Activated T-cell treated with anti-CD3 and anti-CD28 coated beads, Interleukin-2, amount 50 U/mL, for 72 hours (primary cell): ENCODE measurements around the gene SOS1. TPM values are rescaled to one million over a fixed set of nuclear protein-coding genes. Genes with fewer than 3 reads are reported as not detected.

Source experiments
- ATAC-seq, 2 donors: fragments of 150-1000 bp; cut with Tn5 transposase; replicated peaks in 1 of 2; 2 replicates each; pipeline ENCODE4 v1.10.0; 2021; ENCODE audit warnings: moderate library complexity in 2 of 2, mild to moderate bottlenecking in 1 of 2
- DNase-seq, 2 donors: peaks; one replicate each; pipeline ENCODE4 v3.0.0; 2021 to 2022; ENCODE audit warnings: mixed read lengths in 1 of 2
- H3K27ac Mint-ChIP-seq: one replicate; pipeline ENCODE4 v1.8.0; 2022; ENCODE audit warnings: mild to moderate bottlenecking, moderate library complexity, mixed read lengths
- H3K27me3 Mint-ChIP-seq: one replicate; pipeline ENCODE4 v1.8.0; 2022; ENCODE audit warnings: low read depth, mixed read lengths
- H3K36me3 Mint-ChIP-seq, 2 donors: one replicate each; pipeline ENCODE4 v1.8.0; 2022; ENCODE audit warnings: mixed read lengths in 2 of 2, mild to moderate bottlenecking in 1 of 2; ENCODE audit not compliant: insufficient read depth in 2 of 2
- H3K4me1 Mint-ChIP-seq: one replicate; pipeline ENCODE4 v1.8.0; 2022; ENCODE audit warnings: low read depth, mixed read lengths
- H3K4me3 Mint-ChIP-seq, 2 donors: one replicate each; pipeline ENCODE4 v1.8.0; 2022; ENCODE audit warnings: mild to moderate bottlenecking in 2 of 2, mixed read lengths in 2 of 2, moderate library complexity in 2 of 2
- H3K9me3 Mint-ChIP-seq, 2 donors: one replicate each; pipeline ENCODE4 v1.8.0; 2022; ENCODE audit warnings: mixed read lengths in 2 of 2
- total RNA-seq, 2 donors: library from RNA; stranded (reverse); gene quantifications; one replicate each; pipeline ENCODE4 v1.2.3, GENCODE V29; 2022

SOS1 gene
- total RNA-seq, 2 donors from 2014 or later, result 94.6 to 110 TPM

DNA sequence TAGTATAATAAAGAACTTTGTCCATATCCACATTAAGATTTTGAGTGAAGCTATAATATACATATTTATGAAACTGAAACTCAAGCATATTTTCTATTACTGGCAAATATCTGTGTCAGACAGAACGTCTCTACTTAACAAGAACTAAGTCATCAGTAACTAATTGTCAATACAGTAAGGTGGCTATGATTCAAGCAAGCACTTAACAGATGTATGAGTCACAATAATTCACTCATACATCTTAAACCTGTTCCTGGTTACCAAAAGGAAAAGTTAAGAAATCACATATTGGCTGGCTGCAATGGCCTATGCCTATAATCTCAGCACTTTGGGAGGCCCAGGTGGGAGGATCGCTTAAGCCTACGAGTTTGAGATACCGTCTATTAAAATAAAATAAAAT lies 96.0 kb downstream of the SOS1 start:
- ATAC-seq (peak in 1 of 2 donors; percentile 52), DNase-seq (no peak)
- Mint-ChIP-seq H3K9me3 (no peaks in the 10 kb centered on the region), H3K36me3 (peaks cover 1 to 16% of the 10 kb centered on the region in 2 donors), H3K27ac (no peak overlapping the region), H3K4me3 (no peak overlapping the region), H3K4me1 (no peaks in the 10 kb centered on the region), H3K27me3 (no peaks in the 10 kb centered on the region)

DNA sequence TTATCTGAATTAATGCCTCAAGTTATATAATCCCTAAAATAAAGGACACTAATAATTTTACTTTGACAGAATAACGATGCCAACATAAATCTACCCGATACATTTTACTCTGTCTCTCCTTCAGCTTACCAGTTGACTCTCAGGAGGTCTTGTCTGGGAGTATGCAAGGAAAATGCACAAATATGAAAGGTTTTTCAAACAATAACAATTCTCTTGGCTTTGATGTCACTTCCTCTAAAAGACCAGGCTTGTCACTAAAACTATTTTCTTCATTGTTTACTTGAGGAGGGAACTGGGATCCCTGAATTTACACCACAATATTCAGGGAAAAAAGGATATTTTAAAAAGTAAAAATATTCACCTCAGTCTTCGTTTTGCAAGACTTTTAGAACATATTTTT lies 97.2 kb downstream of the SOS1 start:
- Mint-ChIP-seq H3K27me3 (no peaks in the 10 kb centered on the region), H3K27ac (no peak overlapping the region), H3K4me1 (no peaks in the 10 kb centered on the region), H3K9me3 (no peaks in the 10 kb centered on the region), H3K36me3 (peaks cover 1 to 13% of the 10 kb centered on the region in 2 donors), H3K4me3 (no peak overlapping the region)
- DNase-seq, result no peak
- no peak for ATAC-seq

DNA sequence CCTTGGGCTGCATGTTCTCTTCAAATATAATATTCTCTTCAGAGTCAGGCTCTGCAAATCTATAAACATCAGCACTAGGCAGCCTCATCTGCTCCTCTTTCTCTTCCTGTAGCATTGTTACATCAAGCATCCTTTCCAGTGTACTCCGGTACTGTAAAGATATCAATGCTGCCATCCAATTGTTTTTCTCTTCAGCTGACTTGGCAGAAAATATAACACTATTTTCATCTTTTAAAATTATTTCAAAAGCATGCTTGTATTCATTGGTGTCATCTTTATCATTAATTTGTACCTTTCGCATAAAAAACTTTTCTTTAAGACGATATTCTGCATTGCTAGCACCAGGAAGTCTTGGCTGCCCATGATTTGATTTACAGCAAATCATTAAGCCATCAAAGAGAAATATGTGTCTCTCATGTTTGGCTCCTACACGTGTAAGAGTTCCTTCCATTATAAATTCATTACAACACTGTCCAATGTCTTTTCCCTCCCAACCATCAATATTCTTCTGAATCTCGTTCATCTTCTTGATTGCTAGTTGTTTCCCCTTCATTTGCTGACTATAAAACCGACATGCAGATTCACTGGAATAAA lies 98.1 kb downstream of the SOS1 start:
- DNase-seq (no peak), ATAC-seq (no peak)
- H3K27me3 Mint-ChIP-seq, result no peaks in the 10 kb centered on the region
- H3K9me3 Mint-ChIP-seq, result no peaks in the 10 kb centered on the region
- H3K27ac Mint-ChIP-seq, result peak overlapping the region; percentile 23
- H3K4me1 Mint-ChIP-seq, result no peaks in the 10 kb centered on the region
- H3K36me3 Mint-ChIP-seq, result peaks cover 1 to 15% of the 10 kb centered on the region in 2 donors
- no peak overlapping the region for H3K4me3 Mint-ChIP-seq

DNA sequence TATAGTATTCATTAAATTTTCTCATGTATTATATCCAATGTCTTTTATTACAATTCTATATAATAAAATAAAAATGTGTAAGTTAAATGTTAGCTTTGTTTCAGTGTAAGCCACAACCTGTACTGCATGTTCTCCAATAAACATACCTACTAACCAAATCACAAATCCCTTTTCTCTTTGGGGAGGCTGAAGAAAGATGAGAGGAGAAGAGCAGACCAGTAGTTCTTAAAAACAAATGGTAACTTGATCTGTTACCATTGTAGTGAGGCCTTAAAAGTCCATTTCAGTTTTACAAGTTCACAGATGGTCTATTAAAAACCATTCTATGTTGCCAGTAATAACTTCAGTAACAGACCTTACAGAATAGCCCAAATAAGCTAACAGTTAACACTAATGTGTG lies 100.5 kb downstream of the SOS1 start:
- Mint-ChIP-seq H3K36me3 (peaks cover 1 to 16% of the 10 kb centered on the region in 2 donors), H3K4me3 (no peak overlapping the region), H3K27ac (no peak overlapping the region), H3K9me3 (no peaks in the 10 kb centered on the region), H3K27me3 (no peaks in the 10 kb centered on the region), H3K4me1 (no peaks in the 10 kb centered on the region)
- DNase-seq, result no peak
- no peak for ATAC-seq

DNA sequence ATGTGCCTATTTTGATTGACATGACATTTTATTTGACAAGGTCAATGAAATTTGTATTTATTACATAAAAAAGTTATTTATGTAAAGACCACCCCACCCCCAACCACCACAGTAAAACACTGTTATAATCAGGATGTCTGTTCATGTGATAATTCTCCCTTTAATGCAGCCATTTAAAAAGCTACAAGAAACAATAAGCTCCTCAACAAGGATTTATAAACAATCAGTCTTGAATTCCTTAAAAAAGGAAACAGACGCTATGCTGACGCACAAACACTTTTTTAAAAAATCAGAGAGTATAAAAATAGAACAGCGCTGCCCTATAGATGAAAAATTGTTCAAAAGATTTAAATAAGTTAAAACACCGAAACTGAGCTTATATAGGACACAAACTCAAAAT lies 102.2 kb downstream of the SOS1 start:
- H3K27ac Mint-ChIP-seq, result no peak overlapping the region

DNA sequence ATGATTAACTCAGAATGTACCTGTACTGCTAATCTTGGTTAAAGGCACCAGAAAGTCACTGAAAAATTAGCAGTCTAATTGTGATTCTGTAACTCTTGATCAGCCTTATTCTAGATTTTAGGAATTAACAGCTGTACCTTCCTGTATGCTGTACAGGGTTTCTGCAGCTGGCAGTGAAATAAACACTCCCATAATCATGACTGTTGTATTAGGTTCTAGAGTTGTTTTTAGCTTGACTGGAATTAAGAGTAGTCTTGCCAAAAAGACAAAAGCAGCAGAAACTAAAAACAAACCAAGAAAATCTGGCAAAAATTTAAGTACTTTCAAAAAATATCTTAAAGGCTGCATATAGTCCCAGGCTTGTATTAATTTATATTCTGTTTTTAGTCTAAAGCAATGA lies 103.5 kb downstream of the SOS1 start:
- Mint-ChIP-seq H3K9me3 (no peaks in the 10 kb centered on the region), H3K4me3 (no peak overlapping the region), H3K27me3 (no peaks in the 10 kb centered on the region), H3K36me3 (peaks cover 1 to 14% of the 10 kb centered on the region in 2 donors), H3K4me1 (no peaks in the 10 kb centered on the region), H3K27ac (no peak overlapping the region)
- DNase-seq, result no peak
- no peak for ATAC-seq

More for the DNA sequence above, 102.2 kb downstream of the SOS1 start:
- peaks cover 2 to 14% of the 10 kb centered on the region in 2 donors for H3K36me3 Mint-ChIP-seq
- no peaks in the 10 kb centered on the region for H3K4me1 Mint-ChIP-seq
- H3K9me3 Mint-ChIP-seq, result no peaks in the 10 kb centered on the region
- no peak for DNase-seq
- no peak for ATAC-seq
- no peak overlapping the region for H3K4me3 Mint-ChIP-seq
- H3K27me3 Mint-ChIP-seq, result no peaks in the 10 kb centered on the region

DNA sequence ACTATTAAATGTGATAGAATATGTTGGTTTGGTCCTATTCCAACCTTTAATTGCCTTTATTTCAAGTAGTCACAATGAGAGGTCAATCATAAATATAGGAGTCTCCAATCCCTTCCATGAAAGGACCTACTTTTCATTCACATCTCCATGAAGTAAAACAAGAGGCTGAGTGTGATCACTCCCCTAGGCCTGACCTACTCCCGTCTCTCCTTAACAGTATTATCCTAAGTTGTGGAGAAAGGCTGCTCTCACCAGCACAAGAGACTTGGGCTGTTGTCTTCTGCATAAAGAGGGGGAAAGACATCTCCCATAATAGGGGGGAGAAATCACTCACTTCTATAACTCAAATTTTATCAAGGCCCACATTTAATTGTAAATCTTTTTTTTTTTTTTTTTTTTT lies 105.4 kb downstream of the SOS1 start:
- H3K4me1 Mint-ChIP-seq, result peaks cover 2% of the 10 kb centered on the region
- no peak overlapping the region for H3K4me3 Mint-ChIP-seq
- DNase-seq, result no peak
- peaks cover 1 to 21% of the 10 kb centered on the region in 2 donors for H3K36me3 Mint-ChIP-seq
- no peak for ATAC-seq
- no peaks in the 10 kb centered on the region for H3K9me3 Mint-ChIP-seq
- no peaks in the 10 kb centered on the region for H3K27me3 Mint-ChIP-seq
- no peak overlapping the region for H3K27ac Mint-ChIP-seq

DNA sequence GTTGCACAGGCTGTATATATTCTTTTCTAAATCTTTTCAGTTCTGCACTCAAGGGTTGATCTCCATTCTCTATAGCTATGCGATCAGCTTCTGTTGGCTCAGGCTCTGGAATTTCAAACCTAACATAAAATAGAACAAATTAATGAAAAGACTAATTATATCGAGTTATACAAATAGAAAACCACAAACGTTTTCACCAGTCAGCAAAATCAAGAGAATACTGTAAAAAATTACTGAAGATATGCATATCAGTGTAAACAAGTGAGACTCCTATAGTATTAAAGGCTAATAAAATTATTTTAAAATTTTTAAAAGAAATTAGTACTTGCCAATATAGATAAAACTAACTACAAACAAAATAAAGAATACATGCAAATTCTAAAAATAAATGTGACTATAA lies 107.0 kb downstream of the SOS1 start:
- Mint-ChIP-seq H3K27me3 (no peaks in the 10 kb centered on the region), H3K36me3 (peaks cover 4 to 33% of the 10 kb centered on the region in 2 donors), H3K4me1 (peaks cover 7% of the 10 kb centered on the region), H3K4me3 (no peak overlapping the region), H3K27ac (no peak overlapping the region), H3K9me3 (no peaks in the 10 kb centered on the region)
- ATAC-seq (no peak), DNase-seq (no peak)

DNA sequence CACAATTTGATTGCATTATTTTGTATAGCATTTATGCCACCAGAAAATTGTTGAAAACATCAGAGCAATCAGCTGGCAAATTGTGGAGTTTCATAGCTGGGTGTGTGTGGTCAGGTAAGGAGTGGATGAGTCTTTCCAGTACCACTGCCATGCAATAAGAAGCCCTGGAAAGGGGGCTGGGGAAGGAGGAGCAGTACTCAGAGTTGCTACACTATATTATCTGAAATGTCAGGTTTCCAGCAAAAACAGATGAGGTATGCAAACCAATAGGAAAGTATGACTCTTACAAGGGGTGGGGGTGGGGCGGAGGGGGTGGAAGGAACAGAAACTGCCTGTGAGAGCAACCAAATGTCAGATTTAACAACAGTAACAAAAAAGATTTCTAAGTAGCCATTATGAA lies 112.2 kb downstream of the SOS1 start:
- Mint-ChIP-seq H3K36me3 (peaks cover 8 to 40% of the 10 kb centered on the region in 2 donors), H3K27me3 (no peaks in the 10 kb centered on the region), H3K9me3 (no peaks in the 10 kb centered on the region), H3K4me3 (peak overlapping the region in 1 of 2 donors; percentile 7), H3K4me1 (peaks cover 13% of the 10 kb centered on the region), H3K27ac (peak overlapping the region; percentile 14)
- ATAC-seq (peak; percentile 70 to 79), DNase-seq (peak; percentile 9 to 11)

DNA sequence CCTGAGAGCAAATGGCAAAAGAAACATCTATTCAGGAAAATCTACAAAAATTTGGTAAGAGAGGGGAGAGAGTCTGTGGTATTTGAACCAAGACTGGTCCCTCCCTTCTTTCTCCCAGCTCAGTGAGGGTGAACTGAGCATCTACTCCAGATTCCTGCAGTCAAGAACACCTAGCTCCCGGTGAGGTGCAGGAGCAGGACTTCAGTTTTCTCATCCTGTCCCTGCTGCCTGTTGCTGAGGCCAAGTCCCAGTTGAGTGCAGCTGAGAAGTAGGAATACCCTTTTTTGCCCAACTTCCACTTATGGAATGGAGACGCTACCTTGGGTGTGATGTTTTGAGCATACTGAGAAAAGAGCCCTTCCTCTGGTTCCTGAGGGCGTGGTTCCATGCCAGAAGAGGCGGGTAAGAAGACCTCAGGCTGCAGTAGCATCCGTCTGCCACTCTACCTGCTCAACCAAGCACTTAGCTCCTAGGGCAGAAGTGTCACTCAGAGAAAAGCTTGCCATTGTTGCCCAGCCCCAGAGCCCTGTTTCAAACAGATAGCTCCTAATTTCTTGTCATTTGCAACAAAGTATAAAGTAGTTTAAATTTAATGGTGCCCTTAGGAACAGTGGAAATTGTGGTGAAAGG lies 112.9 kb downstream of the SOS1 start:
- Mint-ChIP-seq H3K9me3 (no peaks in the 10 kb centered on the region), H3K4me3 (no peak overlapping the region), H3K4me1 (peaks cover 13% of the 10 kb centered on the region), H3K36me3 (peaks cover 8 to 40% of the 10 kb centered on the region in 2 donors), H3K27ac (no peak overlapping the region), H3K27me3 (no peaks in the 10 kb centered on the region)
- ATAC-seq (no peak), DNase-seq (no peak)

DNA sequence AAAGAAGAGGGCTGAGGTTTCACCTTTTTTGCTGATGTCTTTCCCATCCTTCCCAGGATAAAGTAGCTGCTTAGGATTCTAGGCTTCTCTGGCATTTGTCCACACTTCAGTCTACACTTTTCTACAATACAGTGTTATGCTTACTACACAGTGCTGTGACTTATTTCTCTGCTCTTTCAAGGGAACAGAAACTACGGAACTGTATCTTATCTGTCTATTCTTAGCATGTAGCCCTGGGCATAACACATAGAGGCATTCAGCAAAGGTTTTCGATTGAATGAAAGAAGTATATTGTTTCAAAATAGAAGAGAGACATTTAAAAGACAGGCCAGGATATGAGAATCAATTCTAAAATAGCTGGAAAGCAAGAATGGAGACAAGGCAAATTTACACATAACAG lies 120.3 kb downstream of the SOS1 start:
- Mint-ChIP-seq H3K9me3 (no peaks in the 10 kb centered on the region), H3K27ac (no peak overlapping the region)
- no peak for ATAC-seq

DNA sequence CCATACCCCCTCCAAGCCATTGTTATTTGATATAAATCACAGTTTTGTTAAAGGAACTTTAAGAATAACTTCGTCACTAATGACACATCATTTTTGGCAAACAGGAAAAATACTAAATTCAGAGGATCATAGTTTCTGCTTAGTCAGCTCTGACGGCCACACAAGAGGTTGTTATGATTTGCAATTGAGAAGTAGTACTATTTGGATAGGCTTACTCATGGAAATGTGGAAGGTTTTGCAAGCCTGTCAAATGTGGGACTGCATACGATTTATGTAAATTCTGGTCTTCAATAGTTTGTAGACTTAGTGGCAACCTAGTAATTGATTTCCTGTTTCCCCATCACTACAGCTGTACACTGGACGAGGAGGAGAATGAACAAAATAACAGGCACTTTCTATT lies 123.1 kb downstream of the SOS1 start:
- Mint-ChIP-seq H3K4me1 (no peaks in the 10 kb centered on the region), H3K36me3 (peaks cover 9 to 36% of the 10 kb centered on the region in 2 donors), H3K4me3 (no peak overlapping the region), H3K27me3 (no peaks in the 10 kb centered on the region), H3K9me3 (no peaks in the 10 kb centered on the region), H3K27ac (no peak overlapping the region)
- DNase-seq (no peak), ATAC-seq (no peak)

More for the DNA sequence above, 120.3 kb downstream of the SOS1 start:
- Mint-ChIP-seq H3K27me3 (no peaks in the 10 kb centered on the region), H3K4me3 (no peak overlapping the region), H3K4me1 (no peaks in the 10 kb centered on the region), H3K36me3 (peaks cover 10 to 29% of the 10 kb centered on the region in 2 donors)
- DNase-seq, result no peak

DNA sequence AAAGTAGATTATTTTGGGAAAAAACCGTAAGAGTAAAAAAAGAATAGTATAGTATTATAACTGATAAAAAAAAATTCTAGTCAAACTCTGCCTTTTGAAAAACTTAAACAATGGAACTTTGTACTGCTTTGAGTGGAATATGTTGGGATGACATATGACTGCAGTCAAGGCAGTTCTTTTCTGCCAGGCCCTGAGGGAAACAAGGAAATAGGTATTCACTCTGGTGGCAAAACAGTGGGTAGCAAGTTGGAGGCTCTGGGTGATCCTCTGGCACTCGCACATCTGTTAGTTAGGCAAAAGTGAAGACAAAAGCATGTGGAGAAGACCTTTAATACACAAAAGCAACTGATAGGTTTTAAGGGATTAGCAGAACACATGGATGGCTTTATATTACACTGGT lies 129.0 kb downstream of the SOS1 start:
- peaks cover 4% of the 10 kb centered on the region for H3K4me1 Mint-ChIP-seq

DNA sequence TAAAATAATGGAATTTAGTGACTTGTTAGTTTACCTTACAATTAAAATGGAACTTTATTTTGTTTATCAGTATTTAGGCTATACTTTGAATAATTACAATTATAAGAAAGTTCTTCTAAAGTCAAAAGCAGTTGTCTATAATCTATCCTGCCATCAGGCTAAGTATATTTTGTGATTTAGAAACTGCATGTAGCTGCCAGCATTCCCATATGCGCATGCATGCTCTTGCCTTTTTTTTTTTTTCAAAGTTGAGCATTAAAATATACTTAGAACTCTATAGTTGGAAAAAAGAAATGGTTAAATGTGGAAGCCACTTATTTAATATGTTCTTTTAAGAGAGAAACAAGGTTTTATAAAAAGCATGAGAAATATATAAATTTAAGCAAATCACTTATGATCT lies 132.1 kb downstream of the SOS1 start:
- no peak for DNase-seq
- no peaks in the 10 kb centered on the region for H3K9me3 Mint-ChIP-seq
- ATAC-seq, result no peak
- H3K4me1 Mint-ChIP-seq, result peaks cover 4% of the 10 kb centered on the region
- peaks cover 8 to 13% of the 10 kb centered on the region in 2 donors for H3K36me3 Mint-ChIP-seq
- H3K27ac Mint-ChIP-seq, result no peak overlapping the region
- H3K27me3 Mint-ChIP-seq, result no peaks in the 10 kb centered on the region
- H3K4me3 Mint-ChIP-seq, result no peak overlapping the region

More for the DNA sequence above, 129.0 kb downstream of the SOS1 start:
- H3K9me3 Mint-ChIP-seq, result no peaks in the 10 kb centered on the region
- DNase-seq (no peak), ATAC-seq (no peak)
- H3K27me3 Mint-ChIP-seq, result no peaks in the 10 kb centered on the region
- H3K36me3 Mint-ChIP-seq, result peaks cover 0 to 21% of the 10 kb centered on the region in 2 donors
- no peak overlapping the region for H3K27ac Mint-ChIP-seq
- H3K4me3 Mint-ChIP-seq, result no peak overlapping the region
